Panc1 (cell line): ENCODE measurements around the gene DCAF11.

ENCODE experiments used
- CTCF ChIP-seq: fragments of 450-650 bp; IDR thresholded peaks from 2 replicates; pipeline ENCODE4 v1.5.1; 2017; ENCODE audit warnings: mild to moderate bottlenecking
- REST ChIP-seq, 2 experiments: IDR thresholded peaks; 2 replicates each; pipeline ENCODE4 v1.6.1; 2011 to 2012; ENCODE audit warnings: low read depth in 2 of 2, control low read depth in 1 of 2, low read length in 1 of 2, mild to moderate bottlenecking in 1 of 2, moderate library complexity in 1 of 2; ENCODE audit not compliant: insufficient read depth in 1 of 2

GRCh38 chr14:24071836-24072430, 42.6 kb upstream of the DCAF11 start:
- TF ChIP-seq CTCF = no peak
- TF ChIP-seq REST (IDR thresholded peaks at IDR 0.05; ENCODE audit: insufficient read depth in 1 of 2, low read depth in 2 of 2, low read length in 1 of 2) = no peak
